Coronary artery (tissue), 2 donors: ENCODE data around the gene RPRD1A.
"Not testable (repeated sequence)": the region's sequence is repeated elsewhere in the genome, so short reads cannot be mapped to it uniquely, and the experiment has no call there.

Source experiments
- DNase-seq: peaks from one replicate; pipeline ENCODE4 v3.0.0-alpha.2; 2017; ENCODE audit warnings: low spot score
- H3K27ac ChIP-seq, 2 donors: fragments of 200-600 bp; sonication (generic); one replicate each; pipeline ENCODE4 v1.5.1; 2016 to 2019
- H3K4me3 ChIP-seq: fragments of 200-600 bp; sonication (generic); 2 replicates; pipeline ENCODE4 v1.5.1; 2016; ENCODE audit warnings: mild to moderate bottlenecking, moderate library complexity
- TF ChIP-seq, protein P1 (sequence below): fragments of 200-600 bp; sonication (generic); IDR thresholded peaks from one replicate; pipeline ENCODE4 v1.5.1; 2019; ENCODE audit warnings: antibody characterized with exemption

RPRD1A gene

DNA sequence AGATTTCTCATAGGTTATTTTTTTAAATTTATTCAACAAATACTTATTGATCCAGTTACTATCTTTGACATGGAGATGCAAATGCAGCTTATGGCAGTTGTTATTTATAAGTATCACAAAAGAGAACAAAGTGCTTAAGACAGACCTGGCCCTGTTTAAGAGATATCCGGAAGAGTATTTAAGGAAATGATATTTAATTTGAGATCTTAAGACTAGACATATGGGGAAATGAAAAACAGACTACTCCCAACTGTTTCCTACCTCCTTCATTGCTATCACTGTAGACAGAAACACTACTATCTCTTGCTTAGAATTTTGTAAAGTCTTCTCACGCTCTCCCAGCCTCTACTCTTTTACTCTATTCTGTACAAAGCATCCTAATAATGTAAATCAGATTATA lies 36.0 kb downstream of the RPRD1A start:
- H3K4me3 ChIP-seq, result no peak overlapping the region
- H3K27ac ChIP-seq, result no peak overlapping the region
- TF ChIP-seq, protein P1, sequence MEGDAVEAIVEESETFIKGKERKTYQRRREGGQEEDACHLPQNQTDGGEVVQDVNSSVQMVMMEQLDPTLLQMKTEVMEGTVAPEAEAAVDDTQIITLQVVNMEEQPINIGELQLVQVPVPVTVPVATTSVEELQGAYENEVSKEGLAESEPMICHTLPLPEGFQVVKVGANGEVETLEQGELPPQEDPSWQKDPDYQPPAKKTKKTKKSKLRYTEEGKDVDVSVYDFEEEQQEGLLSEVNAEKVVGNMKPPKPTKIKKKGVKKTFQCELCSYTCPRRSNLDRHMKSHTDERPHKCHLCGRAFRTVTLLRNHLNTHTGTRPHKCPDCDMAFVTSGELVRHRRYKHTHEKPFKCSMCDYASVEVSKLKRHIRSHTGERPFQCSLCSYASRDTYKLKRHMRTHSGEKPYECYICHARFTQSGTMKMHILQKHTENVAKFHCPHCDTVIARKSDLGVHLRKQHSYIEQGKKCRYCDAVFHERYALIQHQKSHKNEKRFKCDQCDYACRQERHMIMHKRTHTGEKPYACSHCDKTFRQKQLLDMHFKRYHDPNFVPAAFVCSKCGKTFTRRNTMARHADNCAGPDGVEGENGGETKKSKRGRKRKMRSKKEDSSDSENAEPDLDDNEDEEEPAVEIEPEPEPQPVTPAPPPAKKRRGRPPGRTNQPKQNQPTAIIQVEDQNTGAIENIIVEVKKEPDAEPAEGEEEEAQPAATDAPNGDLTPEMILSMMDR, result no peak
- no peak for DNase-seq

DNA sequence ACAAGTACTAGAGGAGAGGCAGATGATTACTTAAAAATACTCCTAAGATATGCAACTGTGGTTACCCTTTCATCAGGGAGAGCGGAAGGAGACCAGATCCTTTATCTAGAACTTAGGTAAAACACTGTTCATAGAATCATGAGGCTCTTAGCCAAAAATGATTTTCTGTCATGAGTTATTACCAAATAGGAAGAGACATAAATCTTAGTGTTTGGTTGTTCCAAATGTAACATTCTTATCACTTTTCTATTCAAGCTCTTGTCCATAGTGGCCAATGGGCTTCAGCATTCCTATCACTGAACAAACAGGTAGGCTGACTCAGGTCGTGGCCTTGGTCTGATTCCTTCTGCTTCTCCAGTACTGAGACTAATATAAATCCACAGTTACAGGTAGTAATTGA lies 38.5 kb downstream of the RPRD1A start:
- DNase-seq, result no peak
- Histone ChIP-seq H3K27ac (no peak overlapping the region), H3K4me3 (no peak overlapping the region)
- TF ChIP-seq, protein P1, result no peak

DNA sequence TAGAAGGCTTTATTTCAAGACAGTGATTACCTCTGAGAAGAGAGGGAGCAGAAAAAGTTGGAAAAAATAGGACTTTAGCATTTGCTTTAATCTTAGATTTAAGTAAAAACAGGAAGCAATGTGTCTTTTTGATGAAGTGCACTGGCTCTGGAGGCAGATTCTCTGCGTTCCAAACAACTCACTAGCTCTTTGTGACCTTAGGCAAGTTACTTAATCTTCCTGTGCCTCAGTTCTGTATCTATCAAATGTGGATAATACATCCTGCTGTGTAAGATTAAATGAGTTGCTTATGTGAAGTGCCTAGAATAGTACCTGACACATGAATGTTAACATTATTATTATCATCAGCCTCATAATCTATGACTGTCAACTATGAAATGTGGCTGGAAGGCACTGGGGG lies 42.3 kb downstream of the RPRD1A start:
- DNase-seq, result no peak
- Histone ChIP-seq H3K4me3 (no peak overlapping the region), H3K27ac (no peak overlapping the region)
- TF ChIP-seq, protein P1, result no peak

DNA sequence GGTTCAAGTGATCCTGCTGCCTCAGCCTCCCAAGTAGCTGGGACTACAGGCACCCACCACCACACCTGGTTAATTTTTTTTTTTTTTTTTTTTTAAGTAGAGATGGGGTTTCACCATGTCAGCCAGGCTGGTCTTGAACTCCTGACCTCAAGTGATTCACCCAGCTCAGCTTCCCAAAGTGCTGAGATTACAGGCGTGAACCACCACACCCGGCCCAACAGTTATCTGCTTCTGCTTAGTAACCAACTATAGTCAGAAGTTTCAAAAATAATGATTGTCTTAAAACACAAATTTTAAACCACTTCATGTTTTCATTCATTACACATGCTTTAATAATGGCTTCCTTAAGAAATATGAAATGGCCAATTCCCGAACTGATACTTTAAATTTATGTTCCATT lies 43.1 kb downstream of the RPRD1A start:
- not testable (repeated sequence) for DNase-seq, H3K27ac ChIP-seq, H3K4me3 ChIP-seq

DNA sequence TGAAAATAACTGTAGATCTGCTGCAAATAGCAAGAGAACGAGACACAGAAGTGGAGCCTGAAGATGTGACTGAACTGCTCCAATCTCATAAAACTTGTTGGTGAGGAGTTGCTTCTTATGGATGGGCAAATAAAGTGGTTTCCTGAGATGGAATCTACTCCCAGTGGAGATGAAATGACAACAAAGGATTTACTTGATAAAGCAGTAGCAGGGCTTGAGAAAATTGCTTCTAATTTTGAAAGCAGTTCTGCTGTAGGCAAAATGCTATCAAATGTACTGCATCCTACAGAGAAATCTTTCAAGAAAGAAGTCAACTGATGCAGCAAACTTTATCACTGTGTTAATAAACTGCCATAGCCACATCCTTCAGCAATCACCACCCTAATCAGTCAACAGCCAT lies 44.0 kb downstream of the RPRD1A start:
- TF ChIP-seq, protein P1, result no peak
- DNase-seq, result no peak
- H3K4me3 ChIP-seq, result no peak overlapping the region
- no peak overlapping the region for H3K27ac ChIP-seq

DNA sequence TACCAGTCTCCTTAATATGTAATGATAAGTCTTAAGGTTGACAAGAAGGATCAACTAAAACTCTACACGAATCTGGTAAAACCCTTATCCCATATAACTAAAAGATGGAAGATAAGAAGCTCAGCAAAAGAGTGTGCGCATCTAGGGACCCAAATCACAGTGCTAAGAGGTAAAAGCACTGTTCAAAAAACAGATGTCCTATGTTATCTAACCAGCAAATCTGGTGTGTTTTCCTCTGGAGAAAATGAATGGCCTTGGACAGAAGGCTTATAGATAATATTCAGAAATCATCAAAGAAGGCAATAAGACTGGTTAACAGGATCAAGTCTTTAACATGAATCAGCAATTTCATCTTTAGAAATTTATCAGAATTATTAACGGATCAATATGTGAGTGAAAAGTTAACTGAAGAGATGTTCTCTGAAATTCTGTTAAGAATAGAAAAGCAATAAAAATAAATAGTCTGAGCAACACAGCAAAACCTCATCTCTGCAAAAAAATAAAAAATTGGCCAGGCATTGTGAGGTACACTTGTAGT lies 47.1 kb downstream of the RPRD1A start:
- H3K27ac ChIP-seq, result no peak overlapping the region
- no peak for DNase-seq
- TF ChIP-seq, protein P1, result no peak

DNA sequence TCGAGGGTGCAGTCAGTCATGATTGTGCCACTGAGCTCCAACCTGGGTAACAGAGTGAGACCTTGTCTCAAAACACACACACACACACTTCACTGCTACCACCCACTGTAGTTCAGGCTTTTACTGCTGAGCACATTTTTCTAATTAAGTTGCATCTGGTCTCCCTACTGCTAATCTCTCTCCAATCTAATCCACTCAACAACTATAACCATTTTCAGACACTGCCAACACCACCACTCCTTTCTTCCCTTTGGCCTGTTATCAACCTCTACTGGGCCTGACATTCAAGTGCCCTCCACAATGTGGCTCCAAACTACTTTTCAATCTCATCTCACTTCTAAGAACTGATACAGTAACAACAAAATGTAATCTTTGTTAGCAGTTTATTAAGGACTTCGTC lies 50.1 kb downstream of the RPRD1A start:
- H3K27ac ChIP-seq, result no peak overlapping the region
- no peak for DNase-seq
- H3K4me3 ChIP-seq, result no peak overlapping the region
- TF ChIP-seq, protein P1, result no peak

More for the DNA sequence above, 47.1 kb downstream of the RPRD1A start:
- H3K4me3 ChIP-seq, result no peak overlapping the region

DNA sequence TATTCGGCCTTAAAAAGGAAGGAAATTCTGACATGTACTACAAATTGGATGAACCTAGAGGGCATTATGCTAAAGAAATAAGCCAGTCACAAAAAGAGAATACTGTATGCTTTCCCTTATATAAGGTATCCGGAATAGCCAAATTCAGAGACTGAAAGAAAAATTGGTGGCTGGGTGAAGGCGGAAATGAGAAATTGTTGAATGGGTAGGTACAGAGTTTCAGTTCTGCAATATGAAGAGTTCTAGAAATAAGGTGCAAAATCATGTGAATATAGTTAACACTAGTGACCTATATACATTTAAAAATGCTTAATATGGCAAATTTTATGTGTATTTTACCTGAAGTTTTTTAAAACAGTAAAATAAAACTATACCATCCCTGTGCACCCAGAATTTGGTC lies 51.7 kb downstream of the RPRD1A start:
- TF ChIP-seq, protein P1, result no peak
- no peak for DNase-seq
- Histone ChIP-seq H3K27ac (no peak overlapping the region), H3K4me3 (no peak overlapping the region)
